Measurements from ENCODE around the gene PARM1. TPM values are rescaled to one million over a fixed set of nuclear protein-coding genes. Genes with fewer than 3 reads are reported as not detected.

The PARM1 gene
- total RNA-seq, 1 experiment from 2014 or later, result under 0.01 TPM

GRCh38 chr4:75081561-75081960 lies 148.6 kb downstream of the PARM1 start:
- no peak for DNase-seq (ENCODE audit: low read depth)

- no peak for DNase-seq (ENCODE audit: low read depth)
These were observed 154.5 kb downstream of the PARM1 start for GRCh38 chr4:75087416-75087815.

DNA sequence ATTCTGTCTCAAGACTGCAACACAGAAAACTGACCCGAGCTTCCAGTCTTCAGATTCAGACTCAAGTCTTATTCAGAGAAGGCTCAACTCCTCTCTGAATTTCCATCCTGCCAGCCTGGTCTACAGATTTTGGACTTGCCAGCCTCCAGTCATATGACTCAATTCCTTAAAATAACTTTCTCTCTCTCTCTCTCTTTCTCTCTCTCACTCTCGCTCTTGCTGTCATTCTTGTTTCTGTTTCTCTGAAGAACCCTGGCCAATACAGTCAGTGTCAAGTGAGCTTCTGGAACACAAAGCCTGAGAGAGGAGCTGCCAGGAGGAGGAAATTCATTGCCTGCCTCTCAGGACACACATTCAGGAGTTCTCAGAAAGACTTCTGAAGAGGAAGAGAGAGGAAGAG lies 154.9 kb downstream of the PARM1 start:
- no peak for DNase-seq (ENCODE audit: low read depth)

GRCh38 chr4:75089206-75089605 lies 156.3 kb downstream of the PARM1 start:
- no peak for DNase-seq (ENCODE audit: low read depth)

DNA sequence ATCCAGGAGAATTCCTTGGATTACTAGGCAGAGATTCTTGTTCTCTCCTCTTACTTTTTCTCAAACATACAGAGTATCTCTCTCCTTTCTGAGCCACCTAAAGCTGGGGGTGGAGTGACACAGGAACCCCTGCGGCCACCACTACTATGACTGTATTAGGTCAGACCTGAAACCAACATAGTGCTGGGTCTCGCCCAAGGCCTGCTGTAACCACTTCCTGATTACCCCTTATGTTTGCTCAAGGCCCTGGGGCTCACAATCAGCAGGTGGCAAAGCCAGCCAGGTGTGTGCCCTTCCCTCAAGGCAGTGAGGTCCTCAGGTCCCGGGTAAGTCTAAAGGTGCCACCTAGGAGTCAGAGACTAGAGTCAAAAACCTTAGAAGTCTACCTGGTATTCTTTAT lies 166.4 kb downstream of the PARM1 start:
- no peak for DNase-seq (ENCODE audit: low read depth)

Other genes with a start within 250 kb of the PARM1 start
- 0.12 and 0.20 TPM in 2 replicates for gene BTC, start 138.6 kb upstream of the PARM1 start, total RNA-seq (2014; rRNA removed; shearing (Covaris generic))